COLO668 (cell line): ENCODE data around the gene OTOF.

Source experiments
- DNase-seq: peaks from one replicate; lab custom pipeline; 2025; ENCODE audit not compliant: unreplicated experiment; lab: John Stamatoyannopoulos, UW

The OTOF gene

DNA sequence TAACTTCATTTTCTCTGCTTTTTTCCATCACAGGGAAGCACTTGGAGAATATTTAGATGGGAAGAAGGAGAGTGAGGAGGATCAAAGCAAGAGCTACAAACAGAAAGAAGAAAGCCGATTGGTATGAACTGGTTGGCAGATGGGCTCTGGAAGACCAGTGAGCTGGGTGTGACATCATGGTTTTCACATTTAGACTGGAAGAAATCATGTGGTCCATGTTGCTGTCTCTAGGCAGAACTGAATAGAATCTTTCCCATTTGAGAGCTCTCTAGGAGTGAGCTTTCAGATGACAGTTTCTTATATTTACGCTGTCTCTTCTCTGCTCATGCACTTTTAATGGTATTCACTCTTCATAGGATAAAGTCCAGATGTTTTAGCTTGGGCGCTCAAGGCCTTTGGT lies 63.6 kb downstream of the OTOF start:
- no peak for DNase-seq

DNA sequence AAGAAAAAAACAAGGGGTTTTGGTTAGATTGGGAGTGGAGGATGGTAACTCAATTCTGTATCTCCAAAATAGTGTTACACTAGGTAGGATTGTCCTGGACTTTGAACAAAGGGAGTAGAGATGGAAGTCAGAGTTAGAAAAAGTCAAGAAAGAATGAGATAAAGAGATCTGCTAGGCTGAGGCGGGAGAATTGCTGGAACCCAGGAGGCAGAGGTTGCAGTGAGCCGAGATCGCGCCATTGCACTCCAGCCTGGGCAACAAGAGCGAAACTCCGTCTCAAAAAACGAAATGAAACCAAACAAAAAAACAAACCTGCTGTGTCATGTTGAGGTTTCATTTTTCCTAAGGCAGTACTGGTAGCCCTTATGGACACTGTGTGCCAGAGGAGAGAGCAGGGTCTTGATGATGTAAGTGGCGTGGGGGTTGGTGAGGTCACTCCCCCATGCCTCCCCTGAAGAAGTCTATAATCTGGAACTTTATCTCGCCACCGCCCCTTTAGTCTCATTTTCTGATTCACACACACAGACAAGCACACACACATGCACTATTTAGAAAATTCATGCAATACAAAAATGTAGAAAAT lies 65.7 kb downstream of the OTOF start:
- DNase-seq = no peak

DNA sequence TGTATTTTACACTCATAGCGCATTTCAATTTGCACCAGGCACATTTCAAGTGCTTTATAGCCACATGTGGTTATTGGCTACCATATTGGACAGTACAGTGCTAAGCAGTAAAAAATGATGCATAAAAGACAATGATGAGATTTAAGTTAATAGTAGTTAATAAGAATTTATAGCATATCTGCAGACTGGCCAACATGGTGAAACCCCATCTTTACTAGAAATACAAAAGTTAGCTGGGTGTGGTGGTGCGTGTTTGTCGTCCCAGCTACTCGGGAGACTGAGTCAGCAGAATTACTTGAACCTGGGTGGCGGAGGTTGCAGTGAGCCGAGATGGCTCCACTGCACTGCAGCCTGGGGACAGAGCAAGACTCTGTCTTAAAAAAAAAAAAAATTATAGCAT lies 66.5 kb downstream of the OTOF start:
- DNase-seq = no peak

DNA sequence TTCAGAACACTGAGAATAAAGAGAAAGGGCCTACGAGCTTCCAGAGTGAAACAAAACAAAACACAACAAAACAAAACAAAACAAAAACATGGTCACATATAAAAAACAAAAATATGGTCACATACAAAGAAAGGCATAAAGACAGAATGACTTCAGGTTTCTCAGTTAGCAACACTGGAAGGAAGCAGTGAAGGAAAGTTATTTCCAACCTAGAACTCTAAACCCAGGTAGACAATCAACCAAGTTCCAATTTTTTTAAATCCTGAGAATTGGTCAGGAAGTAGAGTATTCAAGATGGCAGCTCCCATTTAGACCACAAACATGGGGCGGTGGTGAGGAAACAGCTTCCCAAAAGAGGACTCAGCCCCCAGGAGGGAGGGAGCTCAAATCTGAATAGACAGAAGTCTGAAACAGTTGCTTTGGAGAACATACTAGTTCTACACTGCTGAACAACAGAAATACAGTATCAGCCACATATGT lies 67.1 kb downstream of the OTOF start:
- DNase-seq = no peak

DNA sequence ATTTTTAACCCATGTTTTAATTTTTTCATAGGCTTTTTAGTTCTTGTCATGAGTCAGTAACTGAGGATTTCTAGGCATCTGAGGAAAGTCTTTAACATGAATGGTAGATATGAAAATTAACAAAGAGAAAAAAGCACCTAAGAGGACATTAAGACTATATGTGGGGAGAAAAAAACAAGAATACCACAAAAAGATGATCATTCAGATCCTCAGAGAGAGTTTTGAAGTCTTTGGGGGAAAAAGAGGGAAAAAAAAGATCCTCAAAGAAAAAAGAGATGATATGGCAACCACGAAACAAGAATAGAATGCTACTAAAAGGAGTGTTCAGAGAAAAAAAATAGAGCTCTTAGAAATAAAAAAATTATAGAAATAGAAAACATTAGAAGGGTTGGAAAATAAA lies 68.1 kb downstream of the OTOF start:
- no peak for DNase-seq

DNA sequence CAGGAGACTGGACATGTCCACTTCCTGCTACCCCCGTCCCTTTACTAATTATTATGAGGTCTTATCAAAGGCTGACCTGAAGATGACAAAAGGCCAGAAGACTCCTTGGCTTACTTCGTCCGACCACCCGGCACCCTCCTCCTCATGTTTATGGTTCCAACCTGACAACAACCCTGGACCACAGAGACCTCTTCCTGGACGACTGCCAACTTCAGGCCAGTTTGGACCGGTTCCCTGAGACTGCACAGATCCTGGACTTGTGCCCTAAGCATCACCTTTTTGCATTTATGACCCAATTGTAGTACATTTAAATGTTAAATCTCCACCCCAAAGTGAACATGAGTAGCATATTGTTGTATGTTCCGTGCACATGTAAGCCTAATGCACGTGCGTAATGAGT lies 70.4 kb downstream of the OTOF start:
- DNase-seq = no peak
